ENCODE measurements around the gene CDV3. TPM values are rescaled to one million over a fixed set of nuclear protein-coding genes. Genes with fewer than 3 reads are reported as not detected.

The CDV3 gene
- total RNA-seq, 4 donors from 2014 or later: 46.8 to 84.9 (median 78.8) TPM

GRCh38 chr3:133574260-133574881, 885 bp downstream of the CDV3 start:
- Histone ChIP-seq H3K27ac (peak overlapping the region; percentile 96 to 100 (median 99)), H3K36me3 (peaks cover 0 to 15% (median 5%) of the 10 kb centered on the region in 4 donors), H3K9me3 (no peaks in the 10 kb centered on the region), H3K4me1 (peaks cover 15 to 62% (median 37%) of the 10 kb centered on the region in 4 donors), H3K27me3 (no peaks in the 10 kb centered on the region), H3K4me3 (peak overlapping the region; percentile 84 to 94 (median 92))
- 0% methylated on average over 2 to 29 of the region's 54 CpGs for WGBS, 2 donors (ENCODE audit: low coverage in 1 of 2)
- in situ Hi-C loops (cut with MboI; ENCODE audit: low pct_ligation_motif_present in 1 of 4, low pct_unique_long_range_greater_than_20kb in 1 of 4, low sequenced_read_pairs in 3 of 4) (loop anchor here in 1 of 4 donors (10.0 kb wide), 1 partner anchor 110 kb away; no protein-coding TSS in a partner anchor), intact Hi-C loops (cut with DNase I; ENCODE audit: low total_unique reads) (no loop called here)
- DNase-seq: peak; percentile 80
- TF ChIP-seq, protein P1, sequence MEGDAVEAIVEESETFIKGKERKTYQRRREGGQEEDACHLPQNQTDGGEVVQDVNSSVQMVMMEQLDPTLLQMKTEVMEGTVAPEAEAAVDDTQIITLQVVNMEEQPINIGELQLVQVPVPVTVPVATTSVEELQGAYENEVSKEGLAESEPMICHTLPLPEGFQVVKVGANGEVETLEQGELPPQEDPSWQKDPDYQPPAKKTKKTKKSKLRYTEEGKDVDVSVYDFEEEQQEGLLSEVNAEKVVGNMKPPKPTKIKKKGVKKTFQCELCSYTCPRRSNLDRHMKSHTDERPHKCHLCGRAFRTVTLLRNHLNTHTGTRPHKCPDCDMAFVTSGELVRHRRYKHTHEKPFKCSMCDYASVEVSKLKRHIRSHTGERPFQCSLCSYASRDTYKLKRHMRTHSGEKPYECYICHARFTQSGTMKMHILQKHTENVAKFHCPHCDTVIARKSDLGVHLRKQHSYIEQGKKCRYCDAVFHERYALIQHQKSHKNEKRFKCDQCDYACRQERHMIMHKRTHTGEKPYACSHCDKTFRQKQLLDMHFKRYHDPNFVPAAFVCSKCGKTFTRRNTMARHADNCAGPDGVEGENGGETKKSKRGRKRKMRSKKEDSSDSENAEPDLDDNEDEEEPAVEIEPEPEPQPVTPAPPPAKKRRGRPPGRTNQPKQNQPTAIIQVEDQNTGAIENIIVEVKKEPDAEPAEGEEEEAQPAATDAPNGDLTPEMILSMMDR (IDR thresholded peaks at IDR 0.05): peak in 2 of 5 experiments; percentile 16 to 18
- no peak for TF ChIP-seq EP300 (IDR thresholded peaks at IDR 0.05; ENCODE audit: low read depth)
- peak; percentile 54 to 80 (median 75) for TF ChIP-seq POLR2AphosphoS5 (IDR thresholded peaks at IDR 0.05)
- peak; percentile 70 for TF ChIP-seq POLR2A (IDR thresholded peaks at IDR 0.05)

- no peak for TF ChIP-seq EP300 (IDR thresholded peaks at IDR 0.05; ENCODE audit: low read depth)
- TF ChIP-seq, protein P1 (IDR thresholded peaks at IDR 0.05): no peak
- peaks cover 0 to 20% (median 7%) of the 10 kb centered on the region in 4 donors for H3K36me3 ChIP-seq
- intact Hi-C loops (cut with DNase I; ENCODE audit: low total_unique reads): no loop called here
- no peak for DNase-seq
- peaks cover 15 to 59% (median 37%) of the 10 kb centered on the region in 4 donors for H3K4me1 ChIP-seq
- 25 to 40% methylated on average over 4 of the region's 4 CpGs for WGBS, 2 donors (ENCODE audit: low coverage in 1 of 2)
- no peaks in the 10 kb centered on the region for H3K9me3 ChIP-seq
- in situ Hi-C loops (cut with MboI; ENCODE audit: low pct_ligation_motif_present in 1 of 4, low pct_unique_long_range_greater_than_20kb in 1 of 4, low sequenced_read_pairs in 3 of 4): loop anchor here in 2 of 4 donors (10.0 to 25.0 kb wide), 3 partner anchors 110 to 888 kb away; no protein-coding TSS in a partner anchor
- peak overlapping the region; percentile 96 to 100 (median 99) for H3K27ac ChIP-seq
- no peaks in the 10 kb centered on the region for H3K27me3 ChIP-seq
- peak overlapping the region; percentile 84 to 94 (median 92) for H3K4me3 ChIP-seq
Measured at GRCh38 chr3:133575086-133575485, 1.6 kb downstream of the CDV3 start.

DNA sequence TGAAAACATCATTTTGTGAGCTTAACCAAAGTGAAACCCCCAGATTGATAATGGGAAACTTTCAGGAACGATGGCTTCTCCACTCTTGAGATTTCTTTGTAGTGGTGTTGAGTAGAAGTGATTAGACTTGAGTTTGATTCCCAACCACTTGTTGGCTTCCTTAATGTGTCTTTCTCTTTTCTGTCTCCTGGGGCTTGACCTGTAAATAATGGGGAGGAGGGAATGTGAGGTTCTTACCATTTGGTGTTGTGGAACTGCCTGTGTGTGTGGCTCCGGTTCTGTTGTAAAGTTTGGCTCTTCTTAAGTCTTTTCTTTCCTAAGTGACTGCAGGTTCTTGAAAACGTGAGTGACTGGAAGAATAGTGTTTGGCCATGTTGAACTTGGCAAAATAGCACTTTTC, 2.7 kb downstream of the CDV3 start:
- 20 to 21% methylated on average over 1 to 3 of the region's 3 CpGs for WGBS, 2 donors (ENCODE audit: low coverage in 1 of 2)
- in situ Hi-C loops (cut with MboI; ENCODE audit: low pct_ligation_motif_present in 1 of 4, low pct_unique_long_range_greater_than_20kb in 1 of 4, low sequenced_read_pairs in 3 of 4): loop anchor here in 2 of 4 donors (10.0 to 25.0 kb wide), 3 partner anchors 111 to 889 kb away; no protein-coding TSS in a partner anchor

More for the DNA sequence above, 2.7 kb downstream of the CDV3 start:
- no peaks in the 10 kb centered on the region for H3K9me3 ChIP-seq
- H3K27me3 ChIP-seq: no peaks in the 10 kb centered on the region
- intact Hi-C loops (cut with DNase I; ENCODE audit: low total_unique reads): no loop called here
- H3K27ac ChIP-seq: peak overlapping the region; percentile 17 to 99 (median 76)
- peaks cover 0 to 25% (median 12%) of the 10 kb centered on the region in 4 donors for H3K36me3 ChIP-seq
- peak overlapping the region in 2 of 4 donors; percentile 92 to 94 for H3K4me3 ChIP-seq
- peaks cover 15 to 62% (median 39%) of the 10 kb centered on the region in 4 donors for H3K4me1 ChIP-seq
- no peak for TF ChIP-seq POLR2AphosphoS5 (IDR thresholded peaks at IDR 0.05)
- TF ChIP-seq EP300 (IDR thresholded peaks at IDR 0.05; ENCODE audit: low read depth): no peak
- no peak for TF ChIP-seq POLR2A (IDR thresholded peaks at IDR 0.05)
- TF ChIP-seq, protein P1 (IDR thresholded peaks at IDR 0.05): no peak
- DNase-seq: no peak

Data from transverse colon (tissue), 4 donors.